PFSK-1 (cell line): ENCODE data around the gene NAA11.

Experiments used
- POLR2AphosphoS5 ChIP-seq: IDR thresholded peaks from 2 replicates; pipeline ENCODE4 v1.6.1; 2012; ENCODE audit warnings: low read depth, mild to moderate bottlenecking, control low read depth, low read length, moderate library complexity
- REST ChIP-seq, 2 experiments: IDR thresholded peaks; 2 replicates each; pipeline versions ENCODE4 v1.6.1 to v1.8.0; 2011 to 2012; ENCODE audit warnings: low read depth in 2 of 2, low read length in 2 of 2, control low read depth in 1 of 2, inconsistent platforms in 1 of 2, mild to moderate bottlenecking in 1 of 2, moderate library complexity in 1 of 2; ENCODE audit not compliant: insufficient read depth in 1 of 2
- SIN3A ChIP-seq: IDR thresholded peaks from 2 replicates; pipeline ENCODE4 v1.6.1; 2012; ENCODE audit warnings: mild to moderate bottlenecking, low read length, moderate library complexity, borderline replicate concordance; ENCODE audit not compliant: insufficient read depth

- TF ChIP-seq REST (IDR thresholded peaks at IDR 0.05; ENCODE audit: insufficient read depth in 1 of 2, low read depth in 2 of 2, low read length in 2 of 2) (no peak), SIN3A (no peak), POLR2AphosphoS5 (no peak)
These were observed 14.6 kb downstream of the NAA11 start for GRCh38 chr4:79311279-79311678.
